Endothelial cell (in vitro differentiated cells): ENCODE results near the gene SURF2. TPM values are rescaled to one million over a fixed set of nuclear protein-coding genes. Genes with fewer than 3 reads are reported as not detected.
"Not testable (repeated sequence)": the region's sequence is repeated elsewhere in the genome, so short reads cannot be mapped to it uniquely, and the experiment has no call there.

ENCODE experiments used
- DNase-seq: peaks from one replicate; pipeline ENCODE4 v3.0.0; 2021; ENCODE audit warnings: low spot score
- H3K27ac Mint-ChIP-seq: one replicate; pipeline ENCODE4 v1.8.0; 2021; ENCODE audit warnings: mixed read lengths, inconsistent platforms; ENCODE audit not compliant: unreplicated experiment
- H3K27me3 Mint-ChIP-seq: one replicate; pipeline ENCODE4 v1.8.0; 2021; ENCODE audit warnings: mild to moderate bottlenecking, moderate library complexity, mixed read lengths, inconsistent platforms; ENCODE audit not compliant: unreplicated experiment
- H3K36me3 Mint-ChIP-seq: one replicate; pipeline ENCODE4 v1.8.0; 2021; ENCODE audit warnings: mild to moderate bottlenecking, low read depth, mixed read lengths, inconsistent platforms; ENCODE audit not compliant: unreplicated experiment
- H3K4me1 Mint-ChIP-seq: one replicate; pipeline ENCODE4 v1.8.0; 2021; ENCODE audit warnings: mild to moderate bottlenecking, mixed read lengths, inconsistent platforms; ENCODE audit not compliant: unreplicated experiment
- H3K4me3 Mint-ChIP-seq: one replicate; pipeline ENCODE4 v1.8.0; 2021; ENCODE audit warnings: mild to moderate bottlenecking, mixed read lengths, inconsistent platforms; ENCODE audit not compliant: unreplicated experiment
- H3K9me3 Mint-ChIP-seq: one replicate; pipeline ENCODE4 v1.8.0; 2021; ENCODE audit warnings: mixed read lengths, inconsistent platforms; ENCODE audit not compliant: unreplicated experiment
- total RNA-seq: library from RNA; stranded (reverse); fragmentation: NEBNext Ultra II Directional; extraction: Animal tissue kit (Norgen Biotek cat#: 25700); gene quantifications from one replicate; pipeline ENCODE4 v1.2.1, GENCODE V29; 2021; ENCODE audit not compliant: unreplicated experiment
- TF ChIP-seq, protein P1 (sequence below): fragments of 200-600 bp; sonication (generic); IDR thresholded peaks from one replicate; pipeline ENCODE4 v1.5.0; 2021; ENCODE audit warnings: antibody characterized with exemption; ENCODE audit not compliant: unreplicated experiment

The SURF2 gene
- total RNA-seq, 1 donor from 2014 or later: 11.9 TPM

DNA sequence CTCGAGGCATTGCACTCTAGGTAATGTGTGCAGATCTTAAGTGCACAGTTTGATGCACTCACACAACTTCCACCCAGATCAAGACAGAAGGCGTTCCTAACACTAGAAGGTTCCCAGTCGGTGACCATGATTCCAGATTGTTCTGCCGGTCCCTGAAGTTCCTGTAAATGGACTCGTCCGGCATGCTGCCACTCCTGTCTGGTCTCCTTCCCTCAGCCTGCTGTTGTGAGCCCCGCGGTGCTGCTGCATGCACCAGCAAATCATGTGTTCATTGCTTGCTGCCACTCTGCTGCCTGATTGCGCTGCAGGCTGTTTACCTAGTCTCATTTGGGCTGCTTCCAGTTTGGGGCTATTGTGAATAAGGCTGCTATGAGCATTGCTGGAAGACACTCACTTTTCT is 31.3 kb downstream of the SURF2 start:
- Mint-ChIP-seq H3K9me3 (no peaks in the 10 kb centered on the region), H3K4me3 (no peak overlapping the region), H3K27ac (no peak overlapping the region), H3K36me3 (no peaks in the 10 kb centered on the region), H3K27me3 (peaks cover 2% of the 10 kb centered on the region), H3K4me1 (no peaks in the 10 kb centered on the region)
- TF ChIP-seq, protein P1, sequence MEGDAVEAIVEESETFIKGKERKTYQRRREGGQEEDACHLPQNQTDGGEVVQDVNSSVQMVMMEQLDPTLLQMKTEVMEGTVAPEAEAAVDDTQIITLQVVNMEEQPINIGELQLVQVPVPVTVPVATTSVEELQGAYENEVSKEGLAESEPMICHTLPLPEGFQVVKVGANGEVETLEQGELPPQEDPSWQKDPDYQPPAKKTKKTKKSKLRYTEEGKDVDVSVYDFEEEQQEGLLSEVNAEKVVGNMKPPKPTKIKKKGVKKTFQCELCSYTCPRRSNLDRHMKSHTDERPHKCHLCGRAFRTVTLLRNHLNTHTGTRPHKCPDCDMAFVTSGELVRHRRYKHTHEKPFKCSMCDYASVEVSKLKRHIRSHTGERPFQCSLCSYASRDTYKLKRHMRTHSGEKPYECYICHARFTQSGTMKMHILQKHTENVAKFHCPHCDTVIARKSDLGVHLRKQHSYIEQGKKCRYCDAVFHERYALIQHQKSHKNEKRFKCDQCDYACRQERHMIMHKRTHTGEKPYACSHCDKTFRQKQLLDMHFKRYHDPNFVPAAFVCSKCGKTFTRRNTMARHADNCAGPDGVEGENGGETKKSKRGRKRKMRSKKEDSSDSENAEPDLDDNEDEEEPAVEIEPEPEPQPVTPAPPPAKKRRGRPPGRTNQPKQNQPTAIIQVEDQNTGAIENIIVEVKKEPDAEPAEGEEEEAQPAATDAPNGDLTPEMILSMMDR: no peak
- DNase-seq: no peak

GRCh38 chr9:133389025-133389557 is 32.7 kb downstream of the SURF2 start:
- TF ChIP-seq, protein P1: no peak
- Mint-ChIP-seq H3K27ac (no peak overlapping the region), H3K9me3 (no peaks in the 10 kb centered on the region), H3K4me1 (no peaks in the 10 kb centered on the region), H3K27me3 (peaks cover 2% of the 10 kb centered on the region), H3K4me3 (no peak overlapping the region), H3K36me3 (no peaks in the 10 kb centered on the region)
- DNase-seq: no peak

GRCh38 chr9:133389562-133389961 is 33.2 kb downstream of the SURF2 start:
- H3K27ac Mint-ChIP-seq: no peak overlapping the region
- TF ChIP-seq, protein P1: no peak
- no peaks in the 10 kb centered on the region for H3K9me3 Mint-ChIP-seq
- H3K36me3 Mint-ChIP-seq: no peaks in the 10 kb centered on the region
- H3K4me1 Mint-ChIP-seq: no peaks in the 10 kb centered on the region
- H3K4me3 Mint-ChIP-seq: no peak overlapping the region
- H3K27me3 Mint-ChIP-seq: peaks cover 2% of the 10 kb centered on the region
- no peak for DNase-seq

DNA sequence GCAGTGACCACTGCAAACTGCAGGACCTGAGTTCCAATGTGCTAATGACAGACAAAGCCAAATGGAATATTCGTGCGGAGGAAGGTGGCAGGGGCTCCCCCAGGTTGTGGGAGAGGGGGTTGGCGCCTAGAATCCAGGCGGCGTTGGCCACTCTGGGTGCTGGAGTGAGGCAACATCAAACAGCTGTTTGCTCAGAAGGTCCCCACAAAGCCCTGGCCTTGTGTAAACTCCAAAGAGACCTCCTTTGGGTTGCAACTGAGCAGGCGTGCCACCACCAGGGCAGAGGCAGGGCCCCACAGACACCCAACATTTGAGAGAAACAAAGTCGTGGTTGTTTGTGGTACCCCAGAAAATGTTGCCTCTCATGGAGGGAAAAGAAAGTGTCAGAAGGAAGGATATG is 34.4 kb downstream of the SURF2 start:
- no peak for DNase-seq
- TF ChIP-seq, protein P1: no peak
- no peaks in the 10 kb centered on the region for H3K36me3 Mint-ChIP-seq
- no peaks in the 10 kb centered on the region for H3K4me1 Mint-ChIP-seq
- no peak overlapping the region for H3K4me3 Mint-ChIP-seq
- no peaks in the 10 kb centered on the region for H3K9me3 Mint-ChIP-seq
- H3K27me3 Mint-ChIP-seq: peaks cover 5% of the 10 kb centered on the region
- H3K27ac Mint-ChIP-seq: no peak overlapping the region

- peaks cover 10% of the 10 kb centered on the region for H3K27me3 Mint-ChIP-seq
- H3K4me3 Mint-ChIP-seq, H3K27ac Mint-ChIP-seq, H3K9me3 Mint-ChIP-seq, H3K4me1 Mint-ChIP-seq, DNase-seq, H3K36me3 Mint-ChIP-seq: not testable (repeated sequence)
Measured at GRCh38 chr9:133391449-133391848, 35.1 kb downstream of the SURF2 start.

DNA sequence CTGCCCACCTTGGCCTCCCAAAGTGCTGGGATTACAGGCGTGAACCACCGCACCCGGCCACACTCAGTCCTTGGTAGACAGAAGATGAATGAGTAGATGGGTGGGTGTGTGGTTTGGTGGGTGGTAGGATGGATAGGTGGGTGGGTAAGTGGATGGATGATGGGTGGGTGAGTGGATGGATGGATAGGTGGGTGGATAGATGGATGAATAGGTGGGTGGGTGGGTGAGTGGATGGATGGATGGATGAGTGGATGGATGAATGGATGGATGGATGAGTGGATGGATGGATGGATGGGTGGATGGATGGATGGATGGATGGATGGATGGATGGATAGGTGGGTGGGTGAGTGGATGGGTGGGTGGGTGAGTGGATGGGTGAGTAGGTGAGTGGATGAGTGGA is 36.0 kb downstream of the SURF2 start:
- not testable (repeated sequence) for H3K4me1 Mint-ChIP-seq, H3K9me3 Mint-ChIP-seq, H3K27ac Mint-ChIP-seq, H3K36me3 Mint-ChIP-seq, H3K27me3 Mint-ChIP-seq, H3K4me3 Mint-ChIP-seq, DNase-seq
